ENCODE measurements around the gene DNMT3L.

DNA sequence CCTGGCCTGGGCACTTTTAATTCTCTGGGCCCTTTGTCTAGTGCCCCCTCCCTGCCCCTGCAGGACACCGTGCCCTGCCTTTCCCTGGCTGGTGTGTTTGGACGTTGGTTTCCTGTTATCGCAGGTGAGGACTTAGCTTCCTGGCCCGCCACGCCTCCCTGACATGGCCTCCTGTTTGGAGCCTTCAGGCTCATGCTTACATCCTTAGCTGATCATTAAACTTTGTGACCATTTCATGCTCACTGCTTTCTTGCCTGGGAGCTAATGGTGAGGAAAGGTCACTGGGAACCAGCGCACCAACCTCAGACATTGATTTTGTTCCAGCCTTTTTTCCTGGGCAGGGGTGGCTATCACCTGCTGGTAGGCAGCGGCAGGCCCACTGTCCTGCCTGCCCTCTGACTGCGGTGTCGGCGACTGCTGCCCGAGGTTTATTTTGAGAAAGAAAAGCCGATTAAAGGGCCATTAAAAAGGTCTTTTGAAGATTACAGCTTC is 41.8 kb upstream of the DNMT3L start:
- TF ChIP-seq, protein P1, sequence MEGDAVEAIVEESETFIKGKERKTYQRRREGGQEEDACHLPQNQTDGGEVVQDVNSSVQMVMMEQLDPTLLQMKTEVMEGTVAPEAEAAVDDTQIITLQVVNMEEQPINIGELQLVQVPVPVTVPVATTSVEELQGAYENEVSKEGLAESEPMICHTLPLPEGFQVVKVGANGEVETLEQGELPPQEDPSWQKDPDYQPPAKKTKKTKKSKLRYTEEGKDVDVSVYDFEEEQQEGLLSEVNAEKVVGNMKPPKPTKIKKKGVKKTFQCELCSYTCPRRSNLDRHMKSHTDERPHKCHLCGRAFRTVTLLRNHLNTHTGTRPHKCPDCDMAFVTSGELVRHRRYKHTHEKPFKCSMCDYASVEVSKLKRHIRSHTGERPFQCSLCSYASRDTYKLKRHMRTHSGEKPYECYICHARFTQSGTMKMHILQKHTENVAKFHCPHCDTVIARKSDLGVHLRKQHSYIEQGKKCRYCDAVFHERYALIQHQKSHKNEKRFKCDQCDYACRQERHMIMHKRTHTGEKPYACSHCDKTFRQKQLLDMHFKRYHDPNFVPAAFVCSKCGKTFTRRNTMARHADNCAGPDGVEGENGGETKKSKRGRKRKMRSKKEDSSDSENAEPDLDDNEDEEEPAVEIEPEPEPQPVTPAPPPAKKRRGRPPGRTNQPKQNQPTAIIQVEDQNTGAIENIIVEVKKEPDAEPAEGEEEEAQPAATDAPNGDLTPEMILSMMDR (IDR thresholded peaks at IDR 0.05), result no peak
- TF ChIP-seq ZFX (IDR thresholded peaks at IDR 0.05; ENCODE audit: borderline replicate concordance), result no peak
